T-helper 2 cell treated with Interferon-gamma antibody and Interleukin-4, amounts not matched to agents 5 μg/mL and 100 μg/mL, for 36 hours (primary cell): ENCODE data around the gene COG1.

Experiments
- DNase-seq: peaks from one replicate; pipeline ENCODE4 v3.0.0; 2021; ENCODE audit warnings: low spot score
- H3K27ac Mint-ChIP-seq: one replicate; pipeline ENCODE4 v1.8.0; 2021; ENCODE audit warnings: mild to moderate bottlenecking, mixed read lengths
- H3K27me3 Mint-ChIP-seq: one replicate; pipeline ENCODE4 v1.8.0; 2021; ENCODE audit warnings: low read depth, mixed read lengths
- H3K36me3 Mint-ChIP-seq: one replicate; pipeline ENCODE4 v1.8.0; 2021; ENCODE audit warnings: low read depth, mixed read lengths
- H3K4me1 Mint-ChIP-seq: one replicate; pipeline ENCODE4 v1.8.0; 2021; ENCODE audit warnings: low read depth, mixed read lengths
- H3K4me3 Mint-ChIP-seq: one replicate; pipeline ENCODE4 v1.8.0; 2022; ENCODE audit warnings: mild to moderate bottlenecking, moderate library complexity, mixed read lengths
- H3K9me3 Mint-ChIP-seq: one replicate; pipeline ENCODE4 v1.8.0; 2021; ENCODE audit warnings: mixed read lengths

Gene COG1

GRCh38 chr17:73158133-73158532 lies 34.7 kb upstream of the COG1 start:
- Mint-ChIP-seq H3K27me3 (peaks cover 24% of the 10 kb centered on the region), H3K9me3 (no peaks in the 10 kb centered on the region), H3K27ac (no peak overlapping the region), H3K4me1 (peaks cover 6% of the 10 kb centered on the region), H3K36me3 (no peaks in the 10 kb centered on the region), H3K4me3 (no peak overlapping the region)
- no peak for DNase-seq

- Mint-ChIP-seq H3K9me3 (no peaks in the 10 kb centered on the region), H3K27ac (no peak overlapping the region), H3K4me3 (no peak overlapping the region), H3K4me1 (peaks cover 13% of the 10 kb centered on the region), H3K36me3 (no peaks in the 10 kb centered on the region), H3K27me3 (peaks cover 48% of the 10 kb centered on the region)
- no peak for DNase-seq
Observed at GRCh38 chr17:73160980-73161630, 31.8 kb upstream of the COG1 start.

- DNase-seq: no peak
- H3K9me3 Mint-ChIP-seq: no peaks in the 10 kb centered on the region
- no peaks in the 10 kb centered on the region for H3K36me3 Mint-ChIP-seq
- H3K27ac Mint-ChIP-seq: no peak overlapping the region
- peaks cover 24% of the 10 kb centered on the region for H3K4me1 Mint-ChIP-seq
- no peak overlapping the region for H3K4me3 Mint-ChIP-seq
- H3K27me3 Mint-ChIP-seq: peaks cover 66% of the 10 kb centered on the region
Observed at GRCh38 chr17:73163043-73163442, 29.8 kb upstream of the COG1 start.

DNA sequence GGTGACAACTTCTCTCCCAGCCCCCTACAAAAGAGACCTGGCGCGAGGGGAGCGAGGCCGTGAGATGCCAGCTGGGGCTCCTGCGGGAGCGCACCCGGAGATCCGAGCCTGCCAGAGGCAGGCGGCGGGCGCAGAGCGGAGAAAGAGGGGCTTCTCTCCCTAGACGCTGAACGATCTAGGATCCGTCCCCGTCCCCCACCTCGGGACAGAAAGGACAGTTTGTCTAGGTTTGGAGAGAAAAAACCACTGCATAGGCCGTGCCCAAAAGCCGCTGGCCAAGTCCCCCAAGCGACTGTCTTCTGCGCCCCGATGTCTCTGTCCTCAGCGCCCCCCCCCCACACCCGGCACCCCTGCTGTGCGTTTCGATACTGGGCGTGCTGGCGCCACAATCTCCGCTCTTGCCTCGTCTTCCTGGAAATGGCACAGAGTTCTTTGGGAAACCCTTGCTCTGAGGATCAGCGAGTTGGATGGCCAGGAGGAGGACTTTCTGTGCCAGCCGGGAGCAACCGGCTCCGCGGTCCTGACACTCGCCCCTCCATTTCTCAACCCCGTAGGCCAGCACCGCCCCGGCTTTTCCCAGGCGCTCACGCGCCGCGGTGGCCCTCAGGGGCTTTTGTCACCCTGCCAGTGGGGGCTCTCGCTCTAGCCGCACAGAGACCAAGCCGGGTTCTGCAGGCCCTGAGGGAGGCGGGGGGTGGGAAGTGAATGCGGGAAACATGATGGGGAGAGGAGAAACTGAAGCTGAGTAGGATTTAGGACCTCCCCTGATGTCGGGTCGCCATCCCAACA lies 27.0 kb upstream of the COG1 start:
- Mint-ChIP-seq H3K27ac (no peak overlapping the region), H3K27me3 (peaks cover 66% of the 10 kb centered on the region), H3K4me3 (peak overlapping the region; percentile 42), H3K4me1 (peaks cover 21% of the 10 kb centered on the region), H3K36me3 (no peaks in the 10 kb centered on the region), H3K9me3 (no peaks in the 10 kb centered on the region)
- no peak for DNase-seq

GRCh38 chr17:73166731-73167581 lies 25.9 kb upstream of the COG1 start:
- Mint-ChIP-seq H3K4me1 (peaks cover 24% of the 10 kb centered on the region), H3K27ac (no peak overlapping the region), H3K9me3 (no peaks in the 10 kb centered on the region), H3K27me3 (peaks cover 60% of the 10 kb centered on the region), H3K4me3 (peak overlapping the region; percentile 10), H3K36me3 (no peaks in the 10 kb centered on the region)
- peak; percentile 11 for DNase-seq

DNA sequence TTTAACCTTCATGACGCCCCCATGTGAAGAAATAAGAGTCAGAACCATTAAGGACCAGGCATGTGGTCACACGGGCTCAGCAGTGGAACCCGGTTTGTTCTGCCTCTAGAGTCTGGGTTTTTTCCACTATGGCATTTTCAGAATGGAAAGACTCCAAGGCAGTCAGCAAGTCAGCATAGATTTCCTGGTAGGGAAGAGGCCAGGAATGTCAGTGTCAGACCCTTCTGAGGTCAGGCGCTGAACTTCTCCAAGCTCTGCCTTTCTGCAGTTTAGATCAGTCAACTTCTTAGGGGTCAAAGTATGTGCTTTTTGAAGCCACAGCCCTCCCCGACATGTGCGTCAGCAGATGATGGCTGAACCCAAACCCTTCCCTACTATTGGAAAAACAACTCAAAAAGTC lies 24.2 kb upstream of the COG1 start:
- Mint-ChIP-seq H3K36me3 (no peaks in the 10 kb centered on the region), H3K9me3 (no peaks in the 10 kb centered on the region), H3K27ac (no peak overlapping the region), H3K4me1 (peaks cover 26% of the 10 kb centered on the region), H3K27me3 (peaks cover 48% of the 10 kb centered on the region), H3K4me3 (no peak overlapping the region)
- DNase-seq: no peak

DNA sequence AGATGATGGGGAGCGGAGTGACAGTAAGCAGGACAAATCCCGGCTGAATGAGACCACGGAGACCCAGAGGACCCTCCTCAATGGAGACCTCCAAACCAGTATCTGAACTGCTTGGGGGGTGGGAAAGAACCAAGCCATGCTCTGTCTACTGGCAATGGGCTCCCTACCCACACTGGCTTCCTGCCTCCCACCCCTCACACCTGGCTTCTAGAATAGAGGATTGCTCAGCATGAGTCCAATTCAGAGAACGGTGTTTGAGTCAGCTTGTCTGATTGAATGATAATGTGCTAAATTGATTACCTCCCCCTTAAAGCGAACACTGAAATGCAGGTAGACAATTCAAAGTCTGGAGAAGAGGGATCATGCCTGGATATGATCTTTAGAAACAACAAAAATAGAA lies 22.5 kb upstream of the COG1 start:
- no peak for DNase-seq

GRCh38 chr17:73172252-73172651 lies 20.6 kb upstream of the COG1 start:
- Mint-ChIP-seq H3K4me3 (no peak overlapping the region), H3K4me1 (peaks cover 12% of the 10 kb centered on the region), H3K27ac (no peak overlapping the region), H3K9me3 (no peaks in the 10 kb centered on the region), H3K27me3 (peaks cover 16% of the 10 kb centered on the region), H3K36me3 (no peaks in the 10 kb centered on the region)
- DNase-seq: no peak

More for the DNA sequence above, 22.5 kb upstream of the COG1 start:
- Mint-ChIP-seq H3K4me3 (no peak overlapping the region), H3K27me3 (peaks cover 34% of the 10 kb centered on the region), H3K4me1 (peaks cover 22% of the 10 kb centered on the region), H3K9me3 (no peaks in the 10 kb centered on the region), H3K27ac (no peak overlapping the region), H3K36me3 (no peaks in the 10 kb centered on the region)

GRCh38 chr17:73174126-73174525 lies 18.7 kb upstream of the COG1 start:
- peaks cover 8% of the 10 kb centered on the region for H3K4me1 Mint-ChIP-seq
- H3K9me3 Mint-ChIP-seq: no peaks in the 10 kb centered on the region
- no peaks in the 10 kb centered on the region for H3K36me3 Mint-ChIP-seq
- DNase-seq: no peak
- H3K27ac Mint-ChIP-seq: no peak overlapping the region
- peaks cover 4% of the 10 kb centered on the region for H3K27me3 Mint-ChIP-seq
- H3K4me3 Mint-ChIP-seq: no peak overlapping the region

GRCh38 chr17:73175962-73176565 lies 16.8 kb upstream of the COG1 start:
- Mint-ChIP-seq H3K36me3 (no peaks in the 10 kb centered on the region), H3K27me3 (no peaks in the 10 kb centered on the region), H3K4me1 (peaks cover 6% of the 10 kb centered on the region), H3K9me3 (no peaks in the 10 kb centered on the region), H3K27ac (no peak overlapping the region), H3K4me3 (no peak overlapping the region)
- no peak for DNase-seq

DNA sequence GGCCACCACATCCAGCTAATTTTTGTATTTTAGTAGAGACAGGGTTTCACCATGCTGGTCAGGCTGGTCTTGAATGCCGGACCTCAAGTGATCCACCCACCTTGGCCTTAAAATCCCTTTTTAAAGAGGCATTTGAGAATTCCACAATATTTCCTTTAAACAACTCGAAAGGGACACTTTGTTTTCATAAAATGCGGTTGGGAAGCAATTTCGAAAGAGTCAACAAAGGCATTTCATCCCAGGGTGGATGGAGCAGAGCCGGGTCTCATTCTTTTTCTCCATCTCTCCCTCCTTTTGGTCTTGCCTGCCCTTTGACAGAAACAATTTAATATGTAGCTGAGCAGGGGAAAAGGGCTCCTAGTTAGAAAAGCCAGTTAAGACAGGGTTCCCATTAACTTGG lies 13.5 kb upstream of the COG1 start:
- H3K27ac Mint-ChIP-seq: no peak overlapping the region
- H3K4me1 Mint-ChIP-seq: no peaks in the 10 kb centered on the region
- H3K4me3 Mint-ChIP-seq: no peak overlapping the region
- no peak for DNase-seq
- H3K9me3 Mint-ChIP-seq: no peaks in the 10 kb centered on the region
- H3K36me3 Mint-ChIP-seq: no peaks in the 10 kb centered on the region
- H3K27me3 Mint-ChIP-seq: no peaks in the 10 kb centered on the region

DNA sequence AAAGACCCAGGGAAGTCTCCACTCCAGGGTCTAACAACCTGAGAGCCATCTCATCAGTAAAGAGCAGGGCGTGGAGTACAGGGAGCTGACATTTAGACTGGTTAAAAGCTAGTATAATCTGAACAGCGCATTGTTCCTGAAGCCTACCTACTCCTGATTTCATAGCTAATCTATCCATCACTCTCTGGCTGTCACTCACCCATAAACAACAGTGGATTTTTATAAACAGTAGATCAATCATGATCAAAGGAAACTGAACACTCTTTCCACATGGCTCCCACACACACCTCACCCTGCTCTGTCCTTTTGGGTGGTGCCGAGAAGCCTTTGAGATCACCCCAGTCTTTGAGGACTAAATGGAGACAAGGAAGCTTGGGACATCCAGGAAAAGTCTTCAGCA lies 13.0 kb upstream of the COG1 start:
- Mint-ChIP-seq H3K27ac (no peak overlapping the region), H3K9me3 (no peaks in the 10 kb centered on the region), H3K36me3 (no peaks in the 10 kb centered on the region), H3K4me3 (no peak overlapping the region), H3K4me1 (no peaks in the 10 kb centered on the region), H3K27me3 (no peaks in the 10 kb centered on the region)
- DNase-seq: no peak

DNA sequence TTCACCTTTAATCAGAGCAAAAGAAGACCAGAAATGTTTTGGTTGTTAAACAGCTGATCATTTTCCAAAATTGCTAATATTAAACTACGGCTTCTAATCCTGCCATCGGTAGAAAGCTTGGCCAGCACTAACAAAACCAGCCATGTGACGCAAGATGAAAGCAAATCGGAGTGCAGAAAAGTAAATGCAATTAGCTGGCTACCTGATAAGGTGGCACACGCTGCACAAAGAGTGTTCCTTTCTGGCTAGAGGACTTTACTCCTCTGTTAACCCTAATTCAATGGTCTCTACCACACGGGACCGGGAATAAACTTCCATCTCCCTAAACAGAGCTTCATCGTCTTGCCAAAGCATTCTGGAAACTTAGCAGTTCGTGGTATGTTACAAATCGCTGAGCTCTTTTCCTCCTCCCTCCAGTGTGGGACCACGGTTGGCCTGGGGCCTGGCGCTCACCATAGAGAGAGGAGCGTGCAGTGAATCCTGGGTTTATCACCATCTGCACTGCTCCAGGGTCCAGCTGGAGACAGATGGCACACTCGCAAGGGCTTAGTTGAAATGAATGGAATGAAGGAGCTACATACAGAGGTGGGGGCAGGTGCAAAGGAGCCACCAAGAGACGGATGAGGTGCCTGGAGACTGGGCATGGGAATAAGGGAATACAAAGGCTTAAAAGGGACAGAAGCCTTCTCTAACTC lies 10.1 kb upstream of the COG1 start:
- no peak overlapping the region for H3K4me3 Mint-ChIP-seq
- H3K27me3 Mint-ChIP-seq: no peaks in the 10 kb centered on the region
- no peaks in the 10 kb centered on the region for H3K9me3 Mint-ChIP-seq
- no peak overlapping the region for H3K27ac Mint-ChIP-seq
- no peaks in the 10 kb centered on the region for H3K4me1 Mint-ChIP-seq
- no peaks in the 10 kb centered on the region for H3K36me3 Mint-ChIP-seq
- DNase-seq: no peak
